ENCODE results near the gene TXNDC2. TPM values are rescaled to one million over a fixed set of nuclear protein-coding genes. Genes with fewer than 3 reads are reported as not detected.

TXNDC2 gene
- total RNA-seq, 1 donor, result 0.36 TPM

- Histone ChIP-seq H4K20me1 (ENCODE audit: insufficient read depth, low read length) (peaks cover 47% of the 10 kb centered on the region), H3K27ac (ENCODE audit: low read depth, low read length) (peak overlapping the region; percentile 96), H3K36me3 (ENCODE audit: insufficient read depth, low read length) (no peaks in the 10 kb centered on the region), H3K79me2 (ENCODE audit: insufficient read depth, low read length) (peaks cover 65% of the 10 kb centered on the region), H3K27me3 (ENCODE audit: insufficient read depth, low read length) (no peaks in the 10 kb centered on the region), H3K4me3 (ENCODE audit: insufficient read depth, low read length) (peak overlapping the region; percentile 92), H3K9me3 (ENCODE audit: low read depth, low read length) (no peaks in the 10 kb centered on the region), H3K4me2 (ENCODE audit: insufficient read depth, low read length) (peak overlapping the region; percentile 91), H2AFZ (ENCODE audit: low read length) (no peak overlapping the region), H3K4me1 (ENCODE audit: insufficient read depth, low read length) (peaks cover 36% of the 10 kb centered on the region)
- peak; percentile 78 for DNase-seq (ENCODE audit: insufficient read length, low spot score, missing footprints)
- no peak for TF ChIP-seq CTCF (IDR thresholded peaks at IDR 0.05; ENCODE audit: extremely low read depth, low read depth, low read length)
These were observed 29.7 kb downstream of the TXNDC2 start for GRCh38 chr18:9915291-9916076.

- Histone ChIP-seq H2AFZ (ENCODE audit: low read length) (no peak overlapping the region), H3K27ac (ENCODE audit: low read depth, low read length) (peak overlapping the region; percentile 96), H3K4me2 (ENCODE audit: insufficient read depth, low read length) (peak overlapping the region; percentile 91), H3K27me3 (ENCODE audit: insufficient read depth, low read length) (no peaks in the 10 kb centered on the region), H3K36me3 (ENCODE audit: insufficient read depth, low read length) (no peaks in the 10 kb centered on the region), H4K20me1 (ENCODE audit: insufficient read depth, low read length) (peaks cover 54% of the 10 kb centered on the region), H3K9me3 (ENCODE audit: low read depth, low read length) (no peaks in the 10 kb centered on the region), H3K79me2 (ENCODE audit: insufficient read depth, low read length) (peaks cover 72% of the 10 kb centered on the region), H3K4me3 (ENCODE audit: insufficient read depth, low read length) (peak overlapping the region; percentile 92), H3K4me1 (ENCODE audit: insufficient read depth, low read length) (peaks cover 41% of the 10 kb centered on the region)
- no peak for TF ChIP-seq CTCF (IDR thresholded peaks at IDR 0.05; ENCODE audit: extremely low read depth, low read depth, low read length)
- DNase-seq (ENCODE audit: insufficient read length, low spot score, missing footprints), result peak; percentile 80
These were observed 30.4 kb downstream of the TXNDC2 start for GRCh38 chr18:9916077-9916639.

GRCh38 chr18:9916808-9917207 is 31.0 kb downstream of the TXNDC2 start:
- H3K27me3 ChIP-seq (ENCODE audit: insufficient read depth, low read length), result no peaks in the 10 kb centered on the region
- peak overlapping the region; percentile 92 for H3K4me3 ChIP-seq (ENCODE audit: insufficient read depth, low read length)
- H3K79me2 ChIP-seq (ENCODE audit: insufficient read depth, low read length), result peaks cover 78% of the 10 kb centered on the region
- peak overlapping the region; percentile 96 for H3K27ac ChIP-seq (ENCODE audit: low read depth, low read length)
- H4K20me1 ChIP-seq (ENCODE audit: insufficient read depth, low read length), result peaks cover 60% of the 10 kb centered on the region
- no peak for DNase-seq (ENCODE audit: insufficient read length, low spot score, missing footprints)
- H2AFZ ChIP-seq (ENCODE audit: low read length), result no peak overlapping the region
- peaks cover 41% of the 10 kb centered on the region for H3K4me1 ChIP-seq (ENCODE audit: insufficient read depth, low read length)
- no peak for TF ChIP-seq CTCF (IDR thresholded peaks at IDR 0.05; ENCODE audit: extremely low read depth, low read depth, low read length)
- no peaks in the 10 kb centered on the region for H3K9me3 ChIP-seq (ENCODE audit: low read depth, low read length)
- H3K36me3 ChIP-seq (ENCODE audit: insufficient read depth, low read length), result no peaks in the 10 kb centered on the region
- H3K4me2 ChIP-seq (ENCODE audit: insufficient read depth, low read length), result peak overlapping the region; percentile 91

GRCh38 chr18:9918016-9918680 is 32.4 kb downstream of the TXNDC2 start:
- TF ChIP-seq CTCF (IDR thresholded peaks at IDR 0.05; ENCODE audit: extremely low read depth, low read depth, low read length), result no peak
- Histone ChIP-seq H2AFZ (ENCODE audit: low read length) (no peak overlapping the region), H3K9me3 (ENCODE audit: low read depth, low read length) (no peaks in the 10 kb centered on the region), H3K4me2 (ENCODE audit: insufficient read depth, low read length) (peak overlapping the region; percentile 42), H4K20me1 (ENCODE audit: insufficient read depth, low read length) (peaks cover 70% of the 10 kb centered on the region), H3K27me3 (ENCODE audit: insufficient read depth, low read length) (no peaks in the 10 kb centered on the region), H3K27ac (ENCODE audit: low read depth, low read length) (peak overlapping the region; percentile 64), H3K4me1 (ENCODE audit: insufficient read depth, low read length) (peaks cover 42% of the 10 kb centered on the region), H3K36me3 (ENCODE audit: insufficient read depth, low read length) (peaks cover 3% of the 10 kb centered on the region), H3K4me3 (ENCODE audit: insufficient read depth, low read length) (no peak overlapping the region), H3K79me2 (ENCODE audit: insufficient read depth, low read length) (peaks cover 92% of the 10 kb centered on the region)
- peak; percentile 59 for DNase-seq (ENCODE audit: insufficient read length, low spot score, missing footprints)
